ENCODE measurements around the gene ARHGAP5. TPM values are rescaled to one million over a fixed set of nuclear protein-coding genes. Genes with fewer than 3 reads are reported as not detected.

ARHGAP5 gene
- total RNA-seq, 2 experiments from 2014 or later: 8.1 to 20.4 TPM

DNA sequence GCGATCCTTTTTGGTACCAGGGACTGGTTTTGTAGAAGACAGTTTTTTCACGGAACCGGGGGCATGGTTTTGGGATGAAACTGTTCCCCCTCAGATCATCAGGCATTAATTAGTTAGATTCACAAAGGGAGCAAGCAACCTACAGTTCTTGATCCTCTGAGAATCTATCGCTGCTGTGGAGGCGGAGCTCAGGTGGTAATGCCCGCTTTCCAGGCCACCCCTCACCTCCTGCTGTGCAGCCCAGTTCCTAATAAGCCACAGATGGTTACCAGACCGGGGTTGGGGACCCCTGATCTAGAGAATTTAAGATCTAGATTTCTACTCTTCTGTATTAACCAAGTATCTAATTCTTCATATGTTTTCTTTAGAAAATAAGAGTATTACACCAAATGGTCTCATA is 4.8 kb downstream of the ARHGAP5 start:
- H3K9me2 ChIP-seq (ENCODE audit: insufficient read depth, low read length): no peaks in the 10 kb centered on the region
- peaks cover 6% of the 10 kb centered on the region for H3K4me1 ChIP-seq (ENCODE audit: insufficient read depth, low read length, poor library complexity, severe bottlenecking)
- no peak overlapping the region for H2AFZ ChIP-seq (ENCODE audit: low read length)
- intact Hi-C loops (cut with micrococcal nuclease; ENCODE audit: unreplicated experiment): no loop called here
- POLR2A ChIA-PET: no interaction called here
- H3K4me2 ChIP-seq (ENCODE audit: low read length): no peak overlapping the region
- no peak for TF ChIP-seq EZH2phosphoT487 (IDR thresholded peaks at IDR 0.05; ENCODE audit: borderline replicate concordance, low read depth, low read length)
- TF ChIP-seq, protein P1, sequence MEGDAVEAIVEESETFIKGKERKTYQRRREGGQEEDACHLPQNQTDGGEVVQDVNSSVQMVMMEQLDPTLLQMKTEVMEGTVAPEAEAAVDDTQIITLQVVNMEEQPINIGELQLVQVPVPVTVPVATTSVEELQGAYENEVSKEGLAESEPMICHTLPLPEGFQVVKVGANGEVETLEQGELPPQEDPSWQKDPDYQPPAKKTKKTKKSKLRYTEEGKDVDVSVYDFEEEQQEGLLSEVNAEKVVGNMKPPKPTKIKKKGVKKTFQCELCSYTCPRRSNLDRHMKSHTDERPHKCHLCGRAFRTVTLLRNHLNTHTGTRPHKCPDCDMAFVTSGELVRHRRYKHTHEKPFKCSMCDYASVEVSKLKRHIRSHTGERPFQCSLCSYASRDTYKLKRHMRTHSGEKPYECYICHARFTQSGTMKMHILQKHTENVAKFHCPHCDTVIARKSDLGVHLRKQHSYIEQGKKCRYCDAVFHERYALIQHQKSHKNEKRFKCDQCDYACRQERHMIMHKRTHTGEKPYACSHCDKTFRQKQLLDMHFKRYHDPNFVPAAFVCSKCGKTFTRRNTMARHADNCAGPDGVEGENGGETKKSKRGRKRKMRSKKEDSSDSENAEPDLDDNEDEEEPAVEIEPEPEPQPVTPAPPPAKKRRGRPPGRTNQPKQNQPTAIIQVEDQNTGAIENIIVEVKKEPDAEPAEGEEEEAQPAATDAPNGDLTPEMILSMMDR (conservative IDR thresholded peaks at IDR 0.05; ENCODE audit: low read length): no peak
- no peaks in the 10 kb centered on the region for H3K9me3 ChIP-seq (ENCODE audit: low read length)
- no peak for DNase-seq (ENCODE audit: low spot score)
- H4K20me1 ChIP-seq (ENCODE audit: insufficient read depth, low read length): peaks cover 18% of the 10 kb centered on the region; the same call in 1 of the 2 replicates
- H3K27ac ChIP-seq (ENCODE audit: low read depth, low read length, poor library complexity, severe bottlenecking): no peak overlapping the region
- H3K79me2 ChIP-seq (ENCODE audit: insufficient read depth, low read depth, low read length): no peaks in the 10 kb centered on the region
- CTCF ChIA-PET (ENCODE audit: unreplicated experiment): no interaction called here
- no peak overlapping the region for H3K4me3 ChIP-seq (ENCODE audit: low read depth, low read length, poor library complexity, severe bottlenecking)
- no peaks in the 10 kb centered on the region for H3K36me3 ChIP-seq (ENCODE audit: insufficient read depth, low read length)
- no TSS peak for BruUV-seq (replicated peaks)

DNA sequence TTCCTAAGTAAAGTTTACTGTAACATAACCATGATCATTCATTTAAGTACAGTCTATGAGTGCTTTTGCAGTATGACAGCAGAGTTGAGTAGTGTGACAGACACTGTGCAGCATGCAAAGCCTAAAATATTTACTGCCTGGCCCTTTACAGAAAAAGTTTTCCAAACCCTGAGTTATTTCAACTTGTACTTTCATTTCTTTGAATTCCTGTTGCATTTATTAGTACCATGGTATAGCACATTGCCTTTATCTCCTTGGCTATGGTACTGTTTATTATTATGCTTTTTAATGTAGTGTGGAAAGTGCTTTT is 6.2 kb downstream of the ARHGAP5 start:
- no peak overlapping the region for H3K27ac ChIP-seq (ENCODE audit: low read depth, low read length, poor library complexity, severe bottlenecking)
- TF ChIP-seq, protein P1 (conservative IDR thresholded peaks at IDR 0.05; ENCODE audit: low read length): no peak
- no peak for TF ChIP-seq EZH2phosphoT487 (IDR thresholded peaks at IDR 0.05; ENCODE audit: borderline replicate concordance, low read depth, low read length)
- ChIA-PET POLR2A (no interaction called here), CTCF (ENCODE audit: unreplicated experiment) (no interaction called here)
- no peak overlapping the region for H3K4me3 ChIP-seq (ENCODE audit: low read depth, low read length, poor library complexity, severe bottlenecking)
- BruUV-seq (replicated peaks): no TSS peak
- DNase-seq (ENCODE audit: low spot score): no peak
- H3K9me2 ChIP-seq (ENCODE audit: insufficient read depth, low read length): no peaks in the 10 kb centered on the region
- no peak overlapping the region for H3K4me2 ChIP-seq (ENCODE audit: low read length)
- intact Hi-C loops (cut with micrococcal nuclease; ENCODE audit: unreplicated experiment): no loop called here
- H4K20me1 ChIP-seq (ENCODE audit: insufficient read depth, low read length): peaks cover 14% of the 10 kb centered on the region; the same call in 1 of the 2 replicates
- no peaks in the 10 kb centered on the region for H3K9me3 ChIP-seq (ENCODE audit: low read length)
- H3K79me2 ChIP-seq (ENCODE audit: insufficient read depth, low read depth, low read length): no peaks in the 10 kb centered on the region
- H3K36me3 ChIP-seq (ENCODE audit: insufficient read depth, low read length): no peaks in the 10 kb centered on the region
- H3K4me1 ChIP-seq (ENCODE audit: insufficient read depth, low read length, poor library complexity, severe bottlenecking): peaks cover 6% of the 10 kb centered on the region
- H2AFZ ChIP-seq (ENCODE audit: low read length): no peak overlapping the region

DNA sequence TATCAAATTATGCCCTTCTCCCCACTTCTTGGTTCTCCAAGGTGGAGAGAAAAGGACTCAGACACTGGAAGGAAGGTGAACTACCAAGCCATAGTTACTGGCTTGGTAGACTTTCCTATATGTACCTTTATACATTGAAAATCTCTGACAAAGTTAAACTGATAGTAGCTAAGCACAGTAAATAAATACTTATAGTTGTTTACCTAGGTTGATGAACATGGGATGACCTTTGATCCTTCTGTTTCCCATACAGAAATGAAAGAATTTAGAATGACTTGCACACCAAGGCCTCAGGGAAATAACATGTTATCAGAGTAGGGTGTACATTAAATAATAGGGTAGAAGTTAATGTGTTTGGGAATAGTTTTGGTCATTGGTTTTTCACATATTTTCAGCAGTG is 6.7 kb downstream of the ARHGAP5 start:
- H3K4me2 ChIP-seq (ENCODE audit: low read length): no peak overlapping the region
- intact Hi-C loops (cut with micrococcal nuclease; ENCODE audit: unreplicated experiment): no loop called here
- DNase-seq (ENCODE audit: low spot score): no peak
- H4K20me1 ChIP-seq (ENCODE audit: insufficient read depth, low read length): peaks cover 9% of the 10 kb centered on the region; the same call in 1 of the 2 replicates
- no peak overlapping the region for H2AFZ ChIP-seq (ENCODE audit: low read length)
- ChIA-PET CTCF (ENCODE audit: unreplicated experiment) (no interaction called here), POLR2A (no interaction called here)
- H3K9me3 ChIP-seq (ENCODE audit: low read length): no peaks in the 10 kb centered on the region
- BruUV-seq (replicated peaks): no TSS peak
- H3K4me1 ChIP-seq (ENCODE audit: insufficient read depth, low read length, poor library complexity, severe bottlenecking): peaks cover 3% of the 10 kb centered on the region
- no peak overlapping the region for H3K4me3 ChIP-seq (ENCODE audit: low read depth, low read length, poor library complexity, severe bottlenecking)
- TF ChIP-seq, protein P1 (conservative IDR thresholded peaks at IDR 0.05; ENCODE audit: low read length): no peak
- no peak for TF ChIP-seq EZH2phosphoT487 (IDR thresholded peaks at IDR 0.05; ENCODE audit: borderline replicate concordance, low read depth, low read length)
- H3K79me2 ChIP-seq (ENCODE audit: insufficient read depth, low read depth, low read length): no peaks in the 10 kb centered on the region
- H3K36me3 ChIP-seq (ENCODE audit: insufficient read depth, low read length): no peaks in the 10 kb centered on the region
- no peaks in the 10 kb centered on the region for H3K9me2 ChIP-seq (ENCODE audit: insufficient read depth, low read length)
- no peak overlapping the region for H3K27ac ChIP-seq (ENCODE audit: low read depth, low read length, poor library complexity, severe bottlenecking)

All from OCI-LY7 (cell line).